Measurements from ENCODE around the gene SOBP. TPM values are rescaled to one million over a fixed set of nuclear protein-coding genes. Genes with fewer than 3 reads are reported as not detected.

Gene SOBP
- total RNA-seq, 4 donors from 2014 or later, result 0.15 to 3.8 (median 1.6) TPM

- H3K36me3 ChIP-seq, result no peaks in the 10 kb centered on the region
- intact Hi-C loops (cut with DNase I), result no loop called here
- no peak overlapping the region for H3K4me3 ChIP-seq
- no peaks in the 10 kb centered on the region for H3K4me1 ChIP-seq
- no peaks in the 10 kb centered on the region for H3K27me3 ChIP-seq
- TF ChIP-seq CTCF (IDR thresholded peaks at IDR 0.05) (no peak), POLR2A (IDR thresholded peaks at IDR 0.05) (no peak)
- H3K27ac ChIP-seq, result peak overlapping the region in 3 of 4 donors; percentile 29 to 51 (median 41)
- no peak for DNase-seq
- H3K9me3 ChIP-seq, result no peaks in the 10 kb centered on the region
- 58 to 74% methylated on average over 4 of the region's 4 CpGs for WGBS, 2 donors
These were observed 70.7 kb downstream of the SOBP start for GRCh38 chr6:107560657-107561056.

DNA sequence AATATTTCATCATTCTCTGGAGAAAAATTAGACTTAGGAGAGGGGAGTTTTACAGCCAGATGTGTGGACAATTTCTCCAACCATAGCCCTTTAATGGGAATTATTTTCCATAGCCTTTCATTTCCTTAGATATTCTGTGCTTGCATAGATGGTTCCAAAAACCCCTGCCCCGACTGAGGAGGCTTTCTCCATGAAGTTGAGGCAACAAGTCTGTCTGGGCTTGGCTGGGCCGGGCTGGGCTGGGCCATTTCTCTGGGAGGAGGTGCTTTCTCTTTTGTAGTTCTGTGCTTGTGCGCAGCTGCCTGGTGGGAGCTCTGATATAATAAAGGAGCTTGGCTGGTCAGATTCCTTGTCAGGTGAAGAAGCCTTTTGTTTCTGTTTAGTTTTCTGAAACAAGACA lies 71.4 kb downstream of the SOBP start:
- Histone ChIP-seq H3K4me1 (no peaks in the 10 kb centered on the region), H3K4me3 (no peak overlapping the region), H3K27ac (no peak overlapping the region), H3K27me3 (no peaks in the 10 kb centered on the region), H3K9me3 (no peaks in the 10 kb centered on the region), H3K36me3 (no peaks in the 10 kb centered on the region)
- WGBS, 2 donors, result 49 to 57% methylated on average over 3 of the region's 3 CpGs
- intact Hi-C loops (cut with DNase I), result no loop called here
- TF ChIP-seq CTCF (IDR thresholded peaks at IDR 0.05) (no peak), POLR2A (IDR thresholded peaks at IDR 0.05) (no peak)
- DNase-seq, result no peak

- intact Hi-C loops (cut with DNase I), result no loop called here
- 82 to 86% methylated on average over 13 of the region's 13 CpGs for WGBS, 2 donors
These were observed 74.0 kb downstream of the SOBP start for GRCh38 chr6:107563694-107564588.

GRCh38 chr6:107564589-107564951 lies 74.7 kb downstream of the SOBP start:
- no peak overlapping the region for H3K27ac ChIP-seq
- WGBS, 2 donors, result 44 to 59% methylated on average over 4 of the region's 4 CpGs
- TF ChIP-seq CTCF (IDR thresholded peaks at IDR 0.05) (no peak), POLR2A (IDR thresholded peaks at IDR 0.05) (no peak)

More at GRCh38 chr6:107563694-107564588, 74.0 kb downstream of the SOBP start:
- no peaks in the 10 kb centered on the region for H3K4me1 ChIP-seq
- H3K4me3 ChIP-seq, result no peak overlapping the region
- no peak for TF ChIP-seq POLR2A (IDR thresholded peaks at IDR 0.05)
- TF ChIP-seq CTCF (IDR thresholded peaks at IDR 0.05), result no peak
- no peaks in the 10 kb centered on the region for H3K27me3 ChIP-seq
- H3K27ac ChIP-seq, result no peak overlapping the region
- no peaks in the 10 kb centered on the region for H3K36me3 ChIP-seq
- H3K9me3 ChIP-seq, result no peaks in the 10 kb centered on the region
- DNase-seq, result no peak

DNA sequence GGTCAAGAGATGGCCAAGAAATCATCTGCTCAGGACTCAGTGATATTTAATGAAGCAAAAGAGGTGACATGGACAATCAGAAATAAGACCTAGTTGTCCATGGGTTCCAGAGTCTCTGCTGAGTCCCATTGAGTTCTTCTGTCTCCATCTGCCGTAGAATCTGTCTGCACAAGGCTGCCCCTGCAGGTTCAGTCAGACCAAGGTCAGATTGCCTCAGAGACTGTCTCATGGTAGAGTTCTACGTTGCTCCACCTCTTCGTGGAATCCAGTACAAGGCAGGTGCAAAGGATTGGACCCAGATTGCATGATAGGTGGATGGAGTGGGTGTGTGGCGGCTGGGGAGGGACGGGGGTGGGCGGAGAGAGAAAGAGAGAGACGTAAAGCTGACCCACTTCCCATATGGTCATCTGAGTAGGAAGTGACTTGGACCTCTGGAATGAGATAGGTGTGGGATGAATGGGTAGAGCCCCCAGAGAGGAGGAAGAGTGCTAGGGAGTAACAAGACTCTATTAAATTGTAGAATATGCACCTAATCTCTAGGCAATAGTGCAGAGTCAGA lies 75.3 kb downstream of the SOBP start:
- no peaks in the 10 kb centered on the region for H3K4me1 ChIP-seq
- no peaks in the 10 kb centered on the region for H3K27me3 ChIP-seq
- no peak overlapping the region for H3K4me3 ChIP-seq
- H3K27ac ChIP-seq, result no peak overlapping the region
- WGBS, 2 donors, result 79 to 89% methylated on average over 4 to 7 of the region's 7 CpGs
- DNase-seq, result no peak
- no peaks in the 10 kb centered on the region for H3K36me3 ChIP-seq
- no peaks in the 10 kb centered on the region for H3K9me3 ChIP-seq
- TF ChIP-seq CTCF (IDR thresholded peaks at IDR 0.05), result no peak
- TF ChIP-seq POLR2A (IDR thresholded peaks at IDR 0.05), result no peak
- intact Hi-C loops (cut with DNase I), result no loop called here

More at GRCh38 chr6:107564589-107564951, 74.7 kb downstream of the SOBP start:
- no peaks in the 10 kb centered on the region for H3K9me3 ChIP-seq
- intact Hi-C loops (cut with DNase I), result no loop called here
- DNase-seq, result no peak
- H3K4me1 ChIP-seq, result no peaks in the 10 kb centered on the region
- no peaks in the 10 kb centered on the region for H3K36me3 ChIP-seq
- H3K4me3 ChIP-seq, result no peak overlapping the region
- H3K27me3 ChIP-seq, result no peaks in the 10 kb centered on the region

All from esophagus squamous epithelium (tissue), 5 donors.